HG02870 (cell line): ENCODE measurements around the gene ZNF566.
"Not testable (repeated sequence)": the region's sequence is repeated elsewhere in the genome, so short reads cannot be mapped to it uniquely, and the experiment has no call there.

Source experiments
- ATAC-seq: cut with Tn5 transposase; IDR thresholded peaks from one replicate; pipeline ENCODE4 v1.9.1; 2021; ENCODE audit warnings: mild to moderate bottlenecking, moderate library complexity; ENCODE audit not compliant: unreplicated experiment

The ZNF566 gene

DNA sequence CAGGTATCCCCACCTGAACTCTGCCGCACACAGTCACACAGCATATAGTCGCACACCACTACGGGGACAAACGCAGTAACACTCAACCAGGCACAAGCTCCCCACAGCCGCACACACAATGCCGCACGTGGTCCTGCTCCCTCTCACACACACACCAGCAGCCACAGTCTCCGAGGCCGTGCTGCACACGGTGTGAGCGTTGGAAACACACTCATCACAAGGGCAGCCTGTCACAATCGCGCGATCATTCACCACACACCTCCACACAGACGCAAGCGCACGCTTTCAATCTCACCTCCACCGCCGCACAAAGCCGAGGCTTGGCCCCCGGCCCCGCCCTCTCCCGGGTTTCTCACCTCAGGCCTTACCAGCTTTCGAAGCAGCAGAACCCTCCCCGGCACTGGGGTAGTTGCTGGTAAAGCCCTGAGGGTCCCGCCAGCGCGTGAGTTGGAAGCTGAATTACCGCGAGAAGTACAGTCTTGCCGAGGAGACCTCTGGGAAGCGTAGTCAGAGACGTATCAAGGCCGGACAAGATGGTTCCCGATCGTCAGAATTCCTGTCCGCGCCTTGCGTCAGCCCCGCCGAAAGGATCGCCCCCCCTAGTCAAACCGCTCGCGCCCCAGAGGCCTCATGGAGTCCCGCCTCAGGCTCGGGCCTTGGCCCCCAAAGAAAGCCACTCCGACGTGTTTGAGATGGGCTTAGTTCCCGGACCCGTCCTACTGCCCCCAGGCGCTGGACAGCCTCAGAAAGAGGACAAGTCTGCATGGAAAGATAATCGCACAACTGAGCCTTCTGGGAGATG, at the start of gene ZNF566:
Gene ZNF566, minus strand, starts transcription at position 444 of the 802 bp plus-strand sequence. CDS start 13,004 bp downstream, outside the sequence.
- ATAC-seq: peak; percentile 77

DNA sequence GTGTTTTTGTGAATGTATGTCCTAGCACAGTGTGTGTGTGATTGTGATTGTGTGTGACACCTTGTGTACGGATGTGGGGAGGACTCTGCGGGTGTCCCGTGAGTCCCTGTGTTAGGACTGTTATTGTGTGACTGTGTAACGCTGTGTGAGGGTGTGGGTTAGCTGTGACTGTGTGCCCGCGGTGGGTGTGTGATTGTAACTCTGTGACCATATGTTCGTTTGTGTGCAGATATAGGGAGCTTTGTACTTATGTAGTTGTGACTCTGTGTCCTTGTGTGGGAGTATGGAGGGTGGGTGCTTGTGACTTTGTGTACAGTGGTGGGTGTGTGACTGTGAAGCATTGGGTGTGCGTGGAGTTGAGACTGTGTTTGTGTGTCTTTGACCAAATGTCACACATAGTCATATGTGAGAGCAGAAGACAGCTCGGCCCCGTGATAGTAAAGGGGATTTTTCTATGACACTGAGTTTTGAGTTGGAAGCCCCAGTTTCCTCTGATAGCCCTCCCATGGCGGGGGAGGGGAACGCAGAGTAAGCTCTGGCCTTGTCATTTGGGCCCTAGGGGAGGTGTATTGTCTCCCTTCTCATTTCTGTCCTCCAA, 39.7 kb upstream of the ZNF566 start:
- ATAC-seq: peak; percentile 13

DNA sequence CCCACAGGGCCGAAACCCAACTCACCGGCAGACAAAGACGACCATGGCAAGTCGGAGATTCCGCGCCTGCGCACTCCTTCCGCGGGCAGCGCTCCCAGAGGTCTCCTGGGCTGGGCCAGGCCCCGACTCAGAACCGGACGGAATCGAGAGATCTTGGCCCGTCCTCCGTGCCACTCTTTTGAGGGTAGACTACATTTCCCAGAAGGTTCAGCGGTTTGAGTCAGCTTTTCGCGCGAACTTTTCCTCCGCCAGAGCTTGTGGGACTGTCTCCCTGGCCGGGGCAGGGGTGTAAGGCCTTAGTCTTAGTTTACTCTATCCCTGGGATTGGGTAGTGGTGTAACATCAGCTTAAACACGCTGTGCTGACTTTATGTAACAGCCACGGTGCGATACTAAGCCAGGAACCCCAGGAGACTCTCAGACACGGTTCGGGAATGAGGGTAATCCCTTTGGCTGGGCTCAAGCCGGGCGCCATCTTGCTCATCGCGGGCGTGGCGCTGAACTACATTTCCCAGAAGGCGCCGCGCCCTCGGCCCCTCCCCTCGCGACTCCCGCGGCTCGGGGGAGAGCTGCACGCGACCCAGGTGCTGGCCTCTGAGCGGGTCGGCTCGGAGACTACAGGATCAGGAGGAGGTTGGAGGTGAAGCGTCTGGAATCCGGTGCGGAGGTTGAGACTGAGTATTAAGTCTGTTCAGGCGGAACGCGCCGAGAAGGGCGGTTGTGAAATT, 39.0 kb upstream of the ZNF566 start, which contains the start of gene ZNF260:
Gene ZNF260, minus strand, starts transcription at position 78 of the 727 bp plus-strand sequence. CDS start 13,033 bp downstream, outside the sequence.
- ATAC-seq: peak; percentile 74

DNA sequence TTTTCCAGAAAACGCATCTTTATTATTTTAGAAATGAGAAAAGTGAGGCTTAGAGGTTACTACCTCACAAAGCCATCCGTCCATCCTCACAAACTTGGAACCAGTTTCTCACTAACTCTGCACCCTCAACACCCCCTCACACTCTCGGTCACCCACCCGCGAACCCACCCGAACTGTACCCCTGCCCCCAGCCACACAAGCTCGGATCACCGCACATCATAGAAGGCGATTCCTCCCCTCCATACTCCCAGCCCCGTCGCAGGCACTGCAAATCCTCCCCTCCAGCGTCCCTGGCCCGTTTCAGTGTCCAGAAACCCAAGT, 38.5 kb upstream of the ZNF566 start:
- no peak for ATAC-seq

DNA sequence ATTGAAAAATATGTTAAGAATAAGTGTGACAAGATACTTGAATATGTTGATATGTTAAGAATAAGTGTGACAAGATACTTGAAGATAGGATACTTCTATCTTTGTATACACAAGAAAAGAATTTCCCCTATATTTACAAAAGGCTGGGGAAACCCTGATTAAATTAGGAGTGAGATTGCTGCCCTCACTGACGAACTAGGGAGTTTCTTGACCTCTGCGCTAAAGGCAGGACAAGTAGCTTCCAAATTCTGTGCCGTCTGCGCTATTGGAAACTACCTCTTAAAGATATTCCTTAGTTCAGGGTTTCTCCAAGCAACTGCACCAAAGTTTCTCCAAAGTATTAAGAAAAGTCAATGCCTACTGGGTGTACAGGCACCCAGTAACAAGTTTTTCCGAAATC, 38.0 kb upstream of the ZNF566 start:
- ATAC-seq: no peak

DNA sequence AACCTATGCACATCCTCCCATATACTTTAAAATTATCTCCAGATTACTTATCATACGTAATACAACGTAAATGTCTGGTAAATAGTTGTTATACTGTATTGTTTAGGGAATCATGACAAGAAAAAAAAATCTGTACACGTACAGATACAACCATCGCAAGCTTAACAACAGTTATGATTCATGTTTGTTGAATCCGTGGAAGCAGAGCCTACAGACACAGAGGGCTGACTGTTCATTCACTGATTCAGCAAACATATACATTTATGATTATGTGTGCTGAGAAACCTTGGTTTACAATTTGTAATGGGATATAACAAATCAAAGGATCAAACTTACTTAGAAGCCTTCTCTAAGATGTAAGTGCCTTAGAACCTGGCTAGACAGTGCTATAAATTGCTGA, 37.2 kb upstream of the ZNF566 start:
- no peak for ATAC-seq

DNA sequence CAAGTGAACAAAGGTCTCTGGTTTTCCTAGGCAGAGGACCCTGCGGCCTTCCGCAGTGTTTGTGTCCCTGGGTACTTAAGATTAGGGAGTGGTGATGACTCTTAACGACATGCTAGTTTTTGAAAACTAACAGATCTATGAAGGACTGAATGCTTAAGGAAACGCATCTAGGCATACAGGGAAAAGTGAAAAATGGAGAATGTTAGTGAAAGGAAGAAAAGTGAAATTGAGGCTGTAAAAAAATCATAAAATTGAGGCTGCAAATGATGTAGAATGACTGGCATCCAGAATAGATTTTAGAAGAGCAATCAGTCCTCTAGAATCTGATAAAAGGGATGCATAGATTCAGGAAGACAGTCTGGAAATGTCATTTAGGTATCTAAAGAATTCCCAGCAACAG, 35.3 kb upstream of the ZNF566 start:
- ATAC-seq: no peak

DNA sequence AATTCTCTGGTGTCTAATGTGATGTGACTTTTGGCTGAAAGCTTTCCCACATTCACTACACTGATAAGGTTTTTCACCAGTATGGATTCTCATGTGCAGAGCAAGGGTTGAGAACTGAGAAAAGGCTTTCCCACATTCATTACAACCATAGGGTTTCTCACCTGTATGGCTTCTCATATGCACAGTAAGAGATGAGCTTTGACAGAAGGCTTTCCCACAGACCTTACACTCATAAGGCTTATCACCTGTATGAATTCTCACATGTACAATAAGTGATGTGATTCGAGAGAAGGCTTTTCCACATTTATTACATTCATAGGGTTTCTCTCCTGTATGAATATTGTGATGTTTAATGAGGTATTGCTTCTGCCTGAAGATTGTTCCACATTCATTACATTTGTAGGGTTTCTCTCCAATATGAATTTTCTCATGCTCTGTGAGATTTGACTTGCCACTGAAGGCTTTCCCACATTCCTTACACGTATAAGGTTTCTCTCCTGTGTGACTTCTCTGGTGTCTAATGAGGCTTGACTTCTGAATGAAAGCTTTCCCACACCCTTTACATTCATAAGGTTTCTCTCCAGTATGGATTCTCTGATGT, 24.8 kb upstream of the ZNF566 start:
- ATAC-seq: no peak

DNA sequence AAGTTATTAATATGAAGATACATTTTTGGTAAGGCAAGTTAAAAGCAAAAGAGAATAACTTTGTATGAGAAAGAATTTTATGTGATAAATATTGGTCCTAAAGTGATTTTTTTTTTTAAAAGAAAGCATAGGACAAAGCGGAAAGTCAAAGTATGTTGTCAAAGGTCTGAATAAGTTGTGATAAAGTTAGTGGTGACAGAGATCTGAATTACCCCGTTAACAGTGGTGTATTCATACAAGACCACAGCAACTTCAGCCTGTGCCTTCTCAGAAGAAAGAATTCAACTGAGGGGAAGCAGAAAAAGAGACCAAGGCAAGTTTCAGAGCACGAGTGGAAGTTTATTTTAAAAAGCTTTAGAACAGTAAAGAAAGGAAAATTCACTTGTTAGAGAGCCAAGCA, 19.0 kb upstream of the ZNF566 start:
- no peak for ATAC-seq

DNA sequence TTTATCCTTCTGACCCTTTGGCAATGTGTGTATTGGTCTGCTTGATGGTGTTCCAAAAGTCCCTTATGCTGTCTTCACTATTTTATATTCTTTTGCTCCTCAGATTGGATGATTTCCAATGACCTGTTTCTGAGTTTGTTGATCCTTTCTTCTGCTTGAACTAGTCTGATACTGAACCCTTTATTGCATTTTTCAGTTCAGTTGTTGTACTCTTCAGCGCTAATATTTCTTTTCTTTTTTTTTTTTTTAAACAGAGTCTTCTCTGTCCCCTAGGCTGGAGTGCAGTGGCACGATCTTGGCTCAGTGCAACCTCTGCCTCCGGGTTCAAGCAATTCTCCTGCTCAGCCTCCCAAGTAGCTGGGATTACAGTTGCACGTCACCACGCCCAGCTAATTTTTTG, 12.6 kb upstream of the ZNF566 start:
- ATAC-seq: no peak

DNA sequence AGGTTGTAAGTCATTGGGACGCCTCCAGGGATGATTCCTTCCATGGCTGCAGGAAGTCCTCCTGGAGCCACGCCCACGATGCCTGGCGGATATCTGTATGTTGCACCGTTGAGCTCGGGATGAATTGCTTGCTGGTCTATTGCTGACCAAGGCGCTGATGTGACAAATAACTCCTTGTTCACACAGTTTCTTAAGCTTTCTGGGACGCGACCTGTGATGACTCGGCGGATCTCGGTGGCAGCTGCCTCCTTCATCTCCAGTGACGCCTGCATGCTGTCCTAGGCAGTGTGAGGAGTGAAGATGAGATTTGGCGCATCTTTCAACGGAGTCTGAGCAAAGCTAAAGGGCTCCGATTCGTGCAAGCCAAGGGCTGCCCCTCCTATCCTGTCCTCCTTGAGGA, 7.6 kb upstream of the ZNF566 start:
- ATAC-seq: no peak

DNA sequence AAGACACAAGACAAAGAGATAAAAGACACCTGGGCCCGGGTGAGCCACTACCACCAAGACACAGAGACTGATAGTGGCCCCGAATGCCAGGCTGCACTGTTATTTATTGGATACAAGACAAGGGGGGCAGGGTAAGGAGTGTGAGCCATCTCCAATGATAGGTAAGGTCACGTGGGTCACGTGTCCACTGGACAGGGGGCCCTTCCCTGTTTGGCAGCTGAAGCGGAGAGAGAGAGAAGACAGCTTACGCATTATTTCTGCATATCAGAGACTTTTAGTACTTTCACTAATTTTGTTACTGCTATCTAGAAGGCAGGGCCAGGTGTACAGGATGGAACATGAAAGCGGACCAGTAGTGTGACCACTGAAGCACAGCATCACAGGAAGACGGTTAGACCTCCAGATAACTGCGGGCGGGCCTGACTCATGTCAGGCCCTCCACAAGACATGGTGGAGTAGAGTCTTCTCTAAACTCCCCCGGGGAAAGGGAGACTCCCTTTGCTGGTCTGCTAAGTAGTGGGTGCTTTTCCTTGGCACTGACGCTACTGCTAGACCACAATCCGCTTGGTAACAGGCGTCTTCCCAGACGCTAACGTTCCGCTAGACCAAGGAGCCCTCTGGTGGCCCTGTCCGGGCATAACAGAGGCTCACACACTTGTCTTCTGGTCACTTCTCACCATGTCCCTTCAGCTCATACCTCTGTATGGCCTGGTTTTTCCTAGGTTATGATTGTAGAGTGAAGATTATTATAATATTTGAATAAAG, 3.5 kb upstream of the ZNF566 start:
- not testable (repeated sequence) for ATAC-seq

DNA sequence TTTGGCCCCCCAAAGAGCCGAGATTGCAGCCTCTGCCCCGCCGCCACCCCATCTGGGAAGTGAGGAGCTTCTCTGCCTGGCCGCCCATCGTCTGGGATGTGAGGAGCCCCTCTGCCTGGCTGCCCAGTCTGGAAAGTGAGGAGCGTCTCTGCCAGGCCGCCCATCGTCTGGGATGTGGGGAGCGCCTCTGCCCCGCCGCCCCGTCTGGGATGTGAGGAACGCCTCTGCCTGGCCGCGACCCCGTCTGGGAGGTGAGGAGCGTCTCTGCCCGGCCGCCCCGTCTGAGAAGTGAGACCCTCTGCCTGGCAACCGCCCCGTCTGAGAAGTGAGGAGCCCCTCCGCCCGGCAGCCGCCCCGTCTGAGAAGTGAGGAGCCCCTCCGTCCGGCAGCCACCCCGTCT, 1.5 kb upstream of the ZNF566 start:
- not testable (repeated sequence) for ATAC-seq

DNA sequence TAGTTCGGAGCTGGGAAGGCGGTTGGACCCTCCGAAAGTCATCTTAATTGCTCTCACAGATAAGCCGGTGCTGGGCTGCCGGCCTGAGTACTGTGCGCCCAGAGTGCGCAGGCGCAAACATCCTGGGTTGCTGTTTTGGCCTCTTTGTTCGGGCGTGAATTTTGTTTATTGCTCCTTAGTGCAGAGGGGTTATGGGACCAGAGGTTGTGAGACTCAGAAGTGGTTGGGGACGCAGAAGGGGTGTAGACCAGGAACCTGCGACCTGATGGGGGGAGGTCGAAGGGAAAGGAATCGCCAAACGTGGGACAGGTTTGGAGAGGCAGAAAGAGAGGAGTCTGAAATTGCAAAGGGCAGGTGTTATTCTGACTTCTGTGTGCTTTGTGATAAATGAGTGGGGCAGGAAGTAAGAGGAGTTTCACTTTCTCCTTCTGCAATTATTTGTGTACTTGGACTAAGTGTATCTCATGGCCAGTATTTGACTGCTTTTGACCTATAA, 607 bp upstream of the ZNF566 start:
- peak; percentile 45 for ATAC-seq

DNA sequence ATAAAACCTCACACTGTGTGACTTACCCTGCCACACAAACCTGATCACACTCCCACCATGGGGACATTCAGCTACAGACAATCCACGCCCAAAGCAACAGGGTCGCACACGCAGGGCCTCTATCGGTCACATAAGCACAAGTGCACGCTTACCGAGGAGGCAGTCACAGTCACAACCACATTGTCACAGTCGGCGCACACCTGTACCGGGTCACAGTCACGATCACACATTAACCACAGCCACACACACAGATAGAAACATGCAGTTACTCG, 579 bp downstream of the ZNF566 start:
- ATAC-seq: peak; percentile 17

DNA sequence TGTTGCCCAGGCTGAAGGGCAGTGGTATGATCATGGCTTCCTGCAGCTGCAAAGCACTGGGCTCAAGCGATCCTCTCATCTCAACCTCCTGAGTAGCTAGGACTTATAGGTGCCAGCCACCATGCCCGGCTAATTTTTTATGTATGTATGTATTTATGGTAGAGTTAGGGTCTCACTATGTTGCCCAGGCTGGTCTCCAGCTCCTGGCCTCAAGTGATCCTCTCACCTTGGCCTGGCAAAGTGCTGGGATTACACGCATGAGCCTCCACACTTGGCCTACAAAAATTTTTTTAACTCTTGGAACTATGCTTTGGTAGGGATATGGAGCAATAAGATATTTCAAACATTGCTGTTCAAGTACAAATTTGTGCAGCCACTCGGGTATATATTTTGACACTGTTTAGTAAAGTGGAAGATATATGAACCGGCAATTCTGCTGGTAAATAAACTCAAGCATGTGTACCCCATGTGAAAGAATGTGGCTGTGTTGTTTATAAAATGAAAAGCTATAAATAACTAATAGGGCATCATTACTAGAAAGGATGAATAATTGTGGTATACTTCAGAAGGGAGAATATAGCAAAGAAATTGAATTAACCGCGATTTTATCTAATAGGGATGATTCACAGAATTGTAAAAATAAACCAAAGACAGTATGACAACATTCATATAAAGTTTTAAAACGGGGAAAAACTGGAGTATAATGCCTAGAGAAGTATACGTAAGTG, 1.1 kb downstream of the ZNF566 start:
- ATAC-seq: no peak

DNA sequence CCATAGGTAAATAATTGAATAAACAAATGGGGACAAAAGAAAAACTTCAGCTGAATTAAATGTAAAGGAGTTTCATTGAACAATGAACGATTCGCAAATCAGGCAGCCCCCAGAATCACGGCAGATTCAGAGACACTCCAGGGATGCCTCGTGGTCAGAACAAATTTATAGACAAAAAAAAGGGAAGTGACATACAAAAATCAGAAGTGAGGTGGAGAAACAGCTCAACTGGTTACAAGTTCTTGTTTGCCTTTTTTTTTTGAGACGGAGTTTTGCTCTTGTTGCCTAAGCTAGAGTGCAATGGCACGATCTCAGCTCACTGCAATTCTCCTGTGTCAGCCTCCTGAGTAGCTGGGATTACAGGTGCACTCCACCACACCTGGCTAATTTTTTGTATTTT, 5.7 kb downstream of the ZNF566 start:
- ATAC-seq: no peak

DNA sequence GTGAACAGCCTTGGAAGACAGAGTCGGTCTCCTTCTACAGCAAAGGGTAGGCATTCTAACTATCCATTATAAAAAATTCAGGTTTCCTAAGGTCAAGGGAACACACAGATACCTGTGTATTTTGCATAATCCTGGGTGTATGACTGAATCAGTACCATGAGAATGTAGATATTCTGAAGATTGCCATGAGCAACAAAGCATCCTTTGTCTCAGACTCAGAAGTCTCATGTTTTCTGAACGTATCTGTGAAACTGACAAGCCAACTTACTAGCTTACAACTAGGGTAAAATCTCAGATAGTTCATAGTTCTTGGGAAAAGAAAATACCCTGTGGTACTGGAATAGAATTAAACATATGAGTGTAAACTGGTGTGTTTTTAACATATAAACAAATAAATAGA, 6.5 kb downstream of the ZNF566 start:
- ATAC-seq: no peak

DNA sequence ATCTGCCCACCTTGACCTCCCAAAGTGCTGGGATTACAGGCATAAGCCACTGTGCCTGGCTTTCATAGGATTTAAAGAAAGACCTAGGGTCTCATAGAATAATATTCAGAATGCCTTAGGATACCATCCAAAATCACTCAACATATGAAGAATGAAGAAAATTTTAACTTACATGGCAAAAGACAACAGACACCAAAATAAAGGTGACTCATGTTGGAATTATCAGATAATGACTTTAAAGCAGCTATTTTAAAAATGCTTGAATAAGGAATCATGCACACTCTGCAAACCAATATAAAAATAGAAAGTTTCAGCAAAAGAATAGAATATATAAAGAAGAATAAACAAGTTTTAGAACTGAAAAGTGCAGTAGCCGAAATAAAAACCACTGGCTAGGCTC, 29.3 kb downstream of the ZNF566 start:
- no peak for ATAC-seq

DNA sequence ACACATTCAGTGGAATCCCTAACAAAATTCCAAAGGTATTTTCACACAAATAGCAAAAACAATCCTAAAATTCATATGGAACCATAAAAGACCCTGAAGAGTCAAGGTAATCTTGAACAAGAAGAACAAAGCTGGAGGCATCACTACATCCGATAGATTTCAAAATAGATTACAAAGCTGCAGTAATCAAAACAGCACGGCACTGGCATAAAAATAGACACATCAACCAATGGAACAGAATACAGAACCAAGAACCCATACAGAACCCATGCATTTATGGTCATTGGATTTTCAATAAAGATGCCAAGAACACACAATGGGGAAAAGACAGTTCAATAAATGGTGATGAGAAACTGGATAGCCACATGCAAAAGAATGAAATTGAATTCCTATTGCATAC, 32.5 kb downstream of the ZNF566 start:
- no peak for ATAC-seq
